OCI-M1 (cell line): Measurements from ENCODE around the gene GAL3ST2.
"Not testable (repeated sequence)": the region's sequence is repeated elsewhere in the genome, so short reads cannot be mapped to it uniquely, and the experiment has no call there.

Experiments
- DNase-seq: peaks from one replicate; lab custom pipeline; 2025; lab: John Stamatoyannopoulos, UW

GAL3ST2 gene

DNA sequence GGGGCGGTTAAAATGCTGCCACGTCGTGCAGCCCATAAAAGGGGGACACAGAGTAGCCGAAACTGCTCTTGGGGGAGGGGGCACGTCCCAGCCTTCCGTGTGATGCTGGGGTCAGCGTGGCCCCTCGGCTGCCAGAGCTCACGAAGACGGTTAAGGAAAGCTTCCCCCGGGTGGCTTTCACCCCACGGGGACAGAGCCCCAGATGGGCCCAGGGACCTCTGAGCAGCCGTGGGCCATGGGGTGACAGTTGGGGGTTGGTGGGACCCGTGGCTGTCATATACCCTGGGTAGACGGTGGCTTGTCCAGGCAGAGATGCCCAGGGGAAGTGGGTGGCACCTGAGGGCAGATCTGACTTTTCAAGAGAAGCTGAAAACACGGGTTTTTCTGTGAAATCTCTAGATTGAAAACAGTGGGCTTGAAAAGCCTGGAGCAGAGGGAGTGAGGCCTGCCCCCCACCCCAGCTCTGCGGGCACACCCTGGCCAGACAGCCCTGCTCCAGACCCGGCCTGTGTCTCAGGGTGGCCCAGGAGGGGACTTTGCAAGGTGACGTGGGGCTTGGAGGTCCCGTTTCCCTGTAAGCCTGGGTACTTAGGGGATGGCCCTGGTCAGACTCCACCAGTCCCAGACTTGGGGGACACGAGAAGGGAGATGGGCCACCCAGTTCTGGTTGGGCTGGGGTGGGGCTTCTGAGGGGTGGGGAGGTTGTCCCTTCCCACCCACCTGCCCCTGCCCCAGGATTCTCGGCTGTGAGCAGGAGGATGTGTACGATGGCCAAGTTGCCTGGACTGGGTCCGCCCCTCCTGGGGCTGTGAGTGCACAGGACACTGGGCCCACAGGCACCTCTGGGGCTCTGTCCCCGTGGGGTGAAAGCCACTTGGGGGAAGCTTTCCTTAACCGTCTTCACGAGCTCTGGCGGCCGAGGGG is 33.0 kb downstream of the GAL3ST2 start:
- DNase-seq, result no peak

DNA sequence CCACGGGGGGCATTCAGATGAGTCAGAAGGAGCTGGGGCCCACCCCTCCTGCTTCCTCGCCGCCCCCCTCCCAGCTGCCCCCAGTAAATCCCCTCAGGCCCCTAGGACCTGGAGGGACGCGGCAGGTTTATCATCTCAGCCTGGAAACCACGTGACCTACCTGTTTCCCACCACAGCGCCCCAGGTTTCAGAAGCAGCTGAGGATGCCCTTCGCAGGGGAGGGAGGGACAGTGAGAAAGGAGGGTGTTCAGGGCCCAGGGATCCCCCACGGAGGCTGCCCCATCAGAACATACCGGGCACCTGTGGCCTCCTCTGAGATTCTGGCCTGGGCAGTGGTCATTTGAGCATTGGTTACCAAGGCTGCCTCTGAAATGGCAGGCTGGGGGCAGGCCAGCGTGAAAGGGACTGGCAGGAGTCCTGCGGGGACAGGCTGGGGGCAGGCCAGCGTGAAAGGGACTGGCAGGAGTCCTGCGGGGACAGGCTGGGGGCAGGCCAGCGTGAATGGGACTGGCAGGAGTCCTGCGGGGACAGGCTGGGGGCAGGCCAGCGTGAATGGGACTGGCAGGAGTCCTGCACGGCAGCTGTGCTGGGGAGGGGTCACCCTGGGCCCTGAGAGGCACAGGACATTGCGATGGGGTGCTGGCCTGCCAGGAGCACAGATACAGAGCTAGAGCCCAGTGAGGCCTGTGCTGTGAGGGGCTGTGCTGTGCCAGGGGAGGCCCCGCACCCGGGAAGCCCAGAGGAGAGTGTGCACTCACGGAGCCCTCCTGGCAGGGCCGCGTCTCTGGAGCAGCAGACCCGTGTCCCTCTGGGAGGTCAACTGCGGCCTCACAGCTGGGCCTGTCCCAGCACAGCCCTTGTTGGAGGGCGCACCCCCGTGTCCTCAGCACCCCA is 33.9 kb downstream of the GAL3ST2 start:
- no peak for DNase-seq

DNA sequence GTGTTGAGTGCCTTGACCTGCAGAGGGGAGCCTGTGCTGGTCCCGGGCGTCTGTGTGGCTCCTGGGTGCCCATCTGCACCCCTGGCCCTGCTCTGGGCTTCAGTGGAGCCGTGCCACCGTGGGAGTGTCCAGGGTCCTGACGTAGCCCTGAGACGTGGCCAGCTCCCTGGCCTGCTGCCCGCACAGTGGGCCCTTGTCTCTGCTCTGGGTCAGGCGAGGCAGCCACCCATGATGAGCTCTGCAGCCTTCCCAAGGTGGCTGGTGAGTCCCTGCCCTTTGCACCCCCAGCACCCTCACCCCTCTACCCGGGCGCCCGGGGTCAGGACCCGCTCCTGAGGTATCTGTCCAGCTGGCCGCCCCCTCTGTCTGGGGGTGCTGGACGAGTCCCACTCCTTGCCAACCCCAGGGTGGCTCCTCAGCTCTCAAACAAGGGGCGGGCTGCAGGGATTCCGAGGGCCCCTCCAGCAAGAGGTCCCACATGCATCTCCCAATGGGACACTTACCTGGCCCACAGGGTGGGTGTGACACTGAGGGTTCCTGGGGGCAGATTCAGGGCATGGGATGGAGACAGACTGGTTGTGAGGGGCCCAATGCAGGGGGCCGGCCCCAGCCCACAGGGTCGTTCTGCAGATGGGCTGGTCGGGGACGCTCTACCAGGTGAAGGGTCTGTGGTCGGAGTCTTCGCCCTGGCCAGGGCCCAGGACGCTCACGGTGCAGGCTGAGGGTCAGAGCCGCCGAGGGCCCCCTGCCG is 34.8 kb downstream of the GAL3ST2 start:
- no peak for DNase-seq

DNA sequence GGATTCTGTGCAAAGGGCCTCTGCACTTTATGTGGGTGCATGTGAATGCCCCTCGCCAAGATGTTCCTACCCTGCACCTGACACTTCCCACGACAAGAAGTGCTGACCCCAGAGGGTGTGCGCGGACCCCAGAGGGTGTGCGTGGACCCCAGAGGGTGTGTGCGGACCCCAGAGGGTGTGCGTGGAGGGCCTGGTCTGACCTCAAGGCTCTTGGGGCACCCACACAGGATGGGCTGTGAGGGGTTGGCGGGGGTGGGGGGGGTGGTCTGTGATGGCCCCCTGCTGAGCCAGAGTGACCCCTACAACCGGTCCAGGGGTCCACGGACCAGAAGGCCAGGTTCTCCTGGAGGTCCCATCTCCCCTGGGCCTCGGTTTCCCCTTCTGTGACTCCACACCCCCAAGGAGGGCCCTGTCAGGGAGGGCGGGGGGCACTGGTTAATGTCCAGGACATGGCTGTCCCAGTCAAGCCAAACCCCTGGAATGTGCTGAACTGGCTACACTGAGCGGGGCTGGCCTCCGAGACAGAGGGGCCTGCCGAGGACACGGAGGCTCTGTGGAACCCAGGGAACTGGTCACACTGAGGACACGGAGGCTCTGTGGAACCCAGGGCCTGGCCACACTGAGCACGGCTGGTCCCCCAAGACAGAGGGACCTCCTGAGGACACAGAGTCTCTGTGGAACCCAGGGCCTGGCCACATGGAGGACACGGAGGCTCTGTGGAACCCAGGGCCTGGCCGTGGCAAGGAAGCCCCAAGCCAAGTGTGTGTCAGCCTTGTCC is 35.5 kb downstream of the GAL3ST2 start:
- DNase-seq, result no peak

DNA sequence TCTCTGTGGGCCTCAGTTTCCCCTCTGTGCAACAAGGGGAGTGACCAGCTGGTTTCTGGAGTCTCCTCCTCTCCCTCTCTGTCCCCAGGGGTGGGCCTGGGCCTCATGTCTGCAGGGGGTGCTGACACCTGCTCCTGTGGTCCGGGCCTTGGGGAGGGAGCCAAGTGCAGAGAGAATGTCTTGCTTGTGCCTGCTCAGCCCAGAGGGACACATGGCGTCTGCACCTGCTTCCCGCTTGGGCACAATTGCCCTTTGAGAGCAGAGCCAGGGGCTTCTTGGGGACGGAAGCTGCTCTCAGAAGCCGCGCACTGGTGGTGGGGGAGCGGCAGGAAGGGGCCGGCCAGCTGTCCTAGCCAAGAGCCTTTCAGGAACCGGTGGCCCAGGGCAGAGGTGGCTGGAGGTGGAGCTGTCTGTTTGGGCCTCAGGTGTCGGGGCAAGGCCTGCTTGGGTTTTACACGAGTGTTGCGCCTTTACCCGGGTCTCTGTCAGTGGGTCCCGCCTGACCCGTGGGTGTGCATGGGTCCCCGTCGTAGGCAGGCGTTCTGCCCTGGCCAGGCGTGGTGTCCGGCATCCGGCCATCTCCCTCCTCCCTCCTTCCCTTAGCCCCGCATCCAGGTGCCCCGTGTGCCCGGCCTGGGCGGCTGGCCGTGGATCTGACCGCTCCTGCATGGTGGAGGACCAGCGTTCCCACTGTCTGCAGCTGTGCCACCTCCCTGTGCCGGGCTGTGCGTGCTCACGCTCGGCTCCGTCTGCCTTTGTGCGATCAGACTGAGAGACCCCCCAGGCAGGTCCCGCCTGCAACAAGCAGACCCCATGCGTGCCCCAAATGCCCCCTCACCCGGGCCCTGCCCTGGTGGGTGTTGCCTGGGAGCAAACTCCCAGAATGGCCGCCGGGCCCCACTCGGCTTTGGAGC is 36.4 kb downstream of the GAL3ST2 start:
- no peak for DNase-seq

DNA sequence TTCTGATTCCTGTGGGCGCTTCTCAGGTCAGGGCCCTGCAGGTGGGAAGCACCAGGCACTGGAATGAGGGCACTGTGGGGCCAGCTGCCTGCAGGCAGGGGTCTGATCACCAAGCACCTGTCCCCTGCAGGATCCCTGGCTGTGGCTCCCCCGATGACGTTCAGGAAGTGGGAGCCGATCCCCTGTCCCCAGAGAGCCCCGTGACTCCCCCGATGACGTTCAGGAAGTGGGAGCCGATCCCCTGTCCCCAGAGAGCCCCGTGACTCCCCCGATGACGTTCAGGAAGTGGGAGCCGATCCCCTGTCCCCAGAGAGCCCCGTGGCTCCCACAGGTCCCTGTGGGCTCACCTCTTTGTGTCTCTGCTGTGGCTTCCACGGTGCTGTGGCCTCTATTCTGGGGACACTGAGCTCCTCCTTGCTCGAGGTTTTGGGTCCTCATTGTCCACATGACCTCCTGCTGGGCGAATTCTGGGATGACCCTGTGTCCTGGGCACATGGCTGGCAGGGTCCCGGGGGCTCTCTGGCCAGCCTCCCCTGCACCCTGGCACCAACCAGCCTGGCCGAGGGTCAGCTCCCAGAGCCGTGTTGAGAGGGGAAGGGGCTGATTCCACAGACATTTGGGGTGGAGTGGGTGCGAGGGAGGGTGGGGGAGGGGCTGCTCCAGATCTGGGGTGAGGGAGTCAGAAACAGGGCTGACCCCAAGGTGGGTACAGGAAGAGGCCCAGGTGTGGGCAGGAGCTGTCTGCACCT is 37.2 kb downstream of the GAL3ST2 start:
- no peak for DNase-seq

DNA sequence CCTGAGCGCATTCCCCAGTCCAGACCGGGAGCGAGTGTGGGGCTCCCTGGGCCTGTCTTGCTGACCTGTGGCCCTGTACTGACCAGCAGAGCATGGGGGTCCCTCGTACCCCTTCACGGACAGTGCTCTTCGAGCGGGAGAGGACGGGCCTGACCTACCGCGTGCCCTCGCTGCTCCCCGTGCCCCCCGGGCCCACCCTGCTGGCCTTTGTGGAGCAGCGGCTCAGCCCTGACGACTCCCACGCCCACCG is 37.7 kb downstream of the GAL3ST2 start:
- DNase-seq, result no peak

DNA sequence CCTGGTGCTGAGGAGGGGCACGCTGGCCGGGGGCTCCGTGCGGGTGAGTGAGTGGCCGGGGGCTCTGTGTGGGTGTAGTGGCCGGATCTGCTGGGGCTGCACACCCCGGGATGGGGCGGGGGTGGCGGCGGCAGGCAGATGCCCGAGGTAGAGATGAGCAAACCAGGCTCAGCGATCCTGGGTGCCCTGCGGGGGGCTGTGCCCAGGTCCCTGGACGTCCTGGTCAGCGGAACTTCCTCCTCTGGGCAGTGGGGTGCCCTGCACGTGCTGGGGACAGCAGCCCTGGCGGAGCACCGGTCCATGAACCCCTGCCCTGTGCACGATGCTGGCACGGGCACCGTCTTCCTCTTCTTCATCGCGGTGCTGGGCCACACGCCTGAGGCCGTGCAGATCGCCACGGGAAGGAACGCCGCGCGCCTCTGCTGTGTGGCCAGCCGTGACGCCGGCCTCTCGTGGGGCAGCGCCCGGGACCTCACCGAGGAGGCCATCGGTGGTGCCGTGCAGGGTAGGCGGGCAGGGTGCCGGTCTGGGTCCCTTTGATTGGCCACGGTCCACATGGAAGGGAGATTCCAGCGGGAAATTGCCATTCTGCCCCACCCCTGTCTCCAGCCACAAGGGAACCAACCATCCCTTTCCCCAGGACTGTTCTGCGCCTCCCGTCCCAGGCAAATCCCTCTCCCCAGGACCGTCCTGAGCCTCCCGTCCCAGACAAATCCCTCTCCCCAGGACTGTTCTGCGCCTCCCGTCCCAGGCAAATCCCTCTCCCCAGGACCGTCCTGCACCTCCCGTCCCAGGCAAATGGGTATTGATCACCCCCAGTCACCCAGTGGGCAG is 38.2 kb downstream of the GAL3ST2 start:
- DNase-seq, result no peak

DNA sequence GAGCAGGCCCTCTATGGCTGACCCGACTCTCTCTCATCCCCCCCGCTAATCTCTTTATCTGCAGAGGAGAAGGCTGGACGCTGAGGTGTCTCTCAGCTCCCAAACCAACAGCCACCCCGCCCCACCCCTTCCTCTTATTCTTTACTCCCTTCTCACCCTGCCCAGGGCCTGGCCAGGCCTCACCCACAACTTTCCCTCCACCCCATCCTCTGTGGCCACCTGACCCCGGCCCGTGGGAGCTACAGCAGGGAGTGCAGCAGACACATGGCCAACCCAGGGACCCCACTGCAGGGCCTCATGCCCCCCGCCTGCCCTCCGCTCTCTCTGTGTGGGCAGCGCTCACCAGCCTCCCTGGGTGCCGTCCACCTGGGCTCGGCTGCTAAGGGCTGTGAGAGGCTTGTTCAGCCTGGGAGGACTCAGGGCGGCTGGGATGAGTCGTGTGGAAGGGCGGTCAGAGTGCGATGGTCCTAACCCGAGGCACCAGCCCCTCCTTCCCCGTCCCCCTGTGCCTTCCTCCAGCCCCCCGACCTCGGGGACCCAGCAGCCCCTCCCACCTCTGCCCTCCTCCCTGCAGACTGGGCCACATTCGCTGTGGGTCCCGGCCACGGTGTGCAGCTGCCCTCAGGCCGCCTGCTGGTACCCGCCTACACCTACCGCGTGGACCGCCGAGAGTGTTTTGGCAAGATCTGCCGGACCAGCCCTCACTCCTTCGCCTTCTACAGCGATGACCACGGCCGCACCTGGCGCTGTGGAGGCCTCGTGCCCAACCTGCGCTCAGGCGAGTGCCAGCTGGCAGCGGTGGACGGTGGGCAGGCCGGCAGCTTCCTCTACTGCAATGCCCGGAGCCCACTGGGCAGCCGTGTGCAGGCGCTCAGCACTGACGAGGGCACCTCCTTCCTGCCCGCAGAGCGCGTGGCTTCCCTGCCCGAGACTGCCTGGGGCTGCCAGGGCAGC is 39.1 kb downstream of the GAL3ST2 start:
- no peak for DNase-seq

DNA sequence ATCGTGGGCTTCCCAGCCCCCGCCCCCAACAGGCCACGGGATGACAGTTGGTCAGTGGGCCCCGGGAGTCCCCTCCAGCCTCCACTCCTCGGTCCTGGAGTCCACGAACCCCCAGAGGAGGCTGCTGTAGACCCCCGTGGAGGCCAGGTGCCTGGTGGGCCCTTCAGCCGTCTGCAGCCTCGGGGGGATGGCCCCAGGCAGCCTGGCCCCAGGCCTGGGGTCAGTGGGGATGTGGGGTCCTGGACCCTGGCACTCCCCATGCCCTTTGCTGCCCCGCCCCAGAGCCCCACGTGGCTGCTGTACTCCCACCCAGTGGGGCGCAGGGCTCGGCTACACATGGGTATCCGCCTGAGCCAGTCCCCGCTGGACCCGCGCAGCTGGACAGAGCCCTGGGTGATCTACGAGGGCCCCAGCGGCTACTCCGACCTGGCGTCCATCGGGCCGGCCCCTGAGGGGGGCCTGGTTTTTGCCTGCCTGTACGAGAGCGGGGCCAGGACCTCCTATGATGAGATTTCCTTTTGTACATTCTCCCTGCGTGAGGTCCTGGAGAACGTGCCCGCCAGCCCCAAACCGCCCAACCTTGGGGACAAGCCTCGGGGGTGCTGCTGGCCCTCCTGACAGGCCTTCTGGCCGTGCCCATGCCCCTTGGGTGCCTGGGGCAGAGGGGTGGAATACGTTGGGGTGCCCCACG is 40.0 kb downstream of the GAL3ST2 start:
- no peak for DNase-seq

DNA sequence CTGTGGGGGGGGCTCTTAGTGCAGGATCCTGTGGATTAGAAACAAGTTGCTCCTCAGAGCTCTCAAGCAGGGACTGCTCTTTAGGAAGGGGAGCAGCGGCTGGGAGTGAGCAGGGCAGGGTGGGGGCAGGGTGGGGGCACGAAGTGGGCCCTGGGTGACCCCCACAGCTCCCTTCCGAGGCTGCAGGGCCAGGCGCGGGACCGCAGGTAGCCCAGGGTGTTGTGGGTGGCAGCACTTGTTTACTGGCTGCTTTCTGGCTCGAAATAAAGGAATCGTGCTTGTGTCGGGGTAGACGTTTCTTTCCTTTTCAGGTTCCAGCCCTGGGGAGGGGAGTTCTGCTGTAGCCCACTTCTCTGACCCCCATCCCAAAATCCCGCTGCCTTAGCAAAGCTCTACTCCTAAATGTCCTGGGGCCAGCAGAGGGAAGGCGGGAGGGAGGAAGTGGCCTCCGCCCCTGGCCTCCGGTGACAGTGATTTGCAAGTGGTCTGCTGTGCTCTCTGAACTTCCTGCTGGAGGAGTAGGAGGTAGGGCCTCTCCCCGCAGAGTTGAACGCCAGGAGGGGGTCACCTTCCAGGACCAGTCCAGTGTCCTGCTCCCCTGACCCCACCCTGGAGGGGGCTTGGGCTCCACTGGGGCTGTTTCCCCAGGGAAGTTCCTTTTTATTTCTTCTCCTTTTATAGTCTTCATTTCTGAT is 40.7 kb downstream of the GAL3ST2 start:
- DNase-seq, result no peak

DNA sequence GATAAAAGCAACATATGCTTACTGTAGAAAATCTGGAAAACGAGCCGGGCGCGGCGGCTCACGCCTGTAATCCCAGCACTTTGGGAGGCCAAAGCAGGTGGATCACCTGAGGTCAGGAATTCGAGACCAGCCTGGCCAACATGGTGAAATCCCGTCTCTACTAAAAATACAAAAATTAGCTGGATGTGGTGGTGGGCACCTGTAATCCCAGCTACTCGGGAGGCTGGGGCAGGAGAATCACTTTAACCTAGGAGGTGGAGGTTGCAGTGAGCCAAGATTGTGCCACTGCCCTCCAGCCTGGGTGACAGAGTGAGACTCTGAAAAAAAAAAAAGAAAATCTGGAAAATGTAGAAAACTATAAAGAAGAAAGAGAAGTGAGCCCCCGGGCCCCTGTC is 41.2 kb downstream of the GAL3ST2 start:
- not testable (repeated sequence) for DNase-seq

DNA sequence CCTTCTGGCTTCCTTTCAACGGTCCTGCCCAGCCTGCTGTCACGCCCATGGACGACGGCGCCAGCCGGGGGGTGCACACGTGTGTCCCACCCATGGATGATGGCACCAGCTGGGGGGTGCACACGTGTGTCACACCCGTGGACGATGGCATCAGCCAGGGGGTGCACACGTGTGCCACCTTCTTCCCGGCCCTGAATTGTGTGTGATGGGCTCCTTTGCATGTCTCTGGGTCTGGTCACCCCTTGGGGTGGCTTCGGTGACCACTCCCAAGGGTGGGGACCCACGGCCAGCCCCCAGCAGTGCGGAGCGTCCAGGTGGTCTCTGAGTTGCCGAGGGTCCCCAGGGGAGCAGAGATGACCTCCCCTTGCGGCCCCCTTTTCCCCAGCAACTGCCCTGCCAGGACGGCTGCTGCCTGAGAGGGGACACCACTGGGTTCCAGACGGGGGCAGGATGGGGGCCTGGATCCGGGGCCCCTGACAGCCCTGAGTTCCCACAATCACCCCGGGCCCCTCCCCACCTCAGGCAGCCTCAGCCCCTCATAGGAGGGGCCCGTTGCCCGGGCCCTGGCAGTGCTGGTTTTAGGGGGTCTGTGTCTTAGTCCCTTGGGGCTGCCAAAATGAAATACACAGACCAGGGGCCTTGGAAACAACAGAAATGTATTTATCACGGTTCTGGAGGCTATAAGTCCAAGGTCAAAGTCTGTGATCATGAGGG is 41.8 kb downstream of the GAL3ST2 start:
- DNase-seq, result no peak

DNA sequence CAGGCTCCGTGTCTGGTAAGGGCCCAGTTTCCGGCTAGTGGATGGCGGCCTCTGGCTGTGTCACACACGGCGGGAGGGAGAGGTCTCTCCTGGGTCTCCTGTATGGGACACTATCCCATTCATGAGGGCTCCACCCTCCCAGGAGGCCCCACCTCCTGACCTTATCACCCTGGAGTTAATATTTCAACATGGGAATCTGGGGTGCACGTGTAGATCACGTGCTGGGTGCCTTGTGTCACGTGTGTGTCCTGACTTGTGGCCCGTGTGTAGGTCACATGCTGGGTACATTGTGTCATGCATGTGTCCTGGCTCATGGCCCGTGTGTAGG is 42.3 kb downstream of the GAL3ST2 start:
- DNase-seq, result no peak

DNA sequence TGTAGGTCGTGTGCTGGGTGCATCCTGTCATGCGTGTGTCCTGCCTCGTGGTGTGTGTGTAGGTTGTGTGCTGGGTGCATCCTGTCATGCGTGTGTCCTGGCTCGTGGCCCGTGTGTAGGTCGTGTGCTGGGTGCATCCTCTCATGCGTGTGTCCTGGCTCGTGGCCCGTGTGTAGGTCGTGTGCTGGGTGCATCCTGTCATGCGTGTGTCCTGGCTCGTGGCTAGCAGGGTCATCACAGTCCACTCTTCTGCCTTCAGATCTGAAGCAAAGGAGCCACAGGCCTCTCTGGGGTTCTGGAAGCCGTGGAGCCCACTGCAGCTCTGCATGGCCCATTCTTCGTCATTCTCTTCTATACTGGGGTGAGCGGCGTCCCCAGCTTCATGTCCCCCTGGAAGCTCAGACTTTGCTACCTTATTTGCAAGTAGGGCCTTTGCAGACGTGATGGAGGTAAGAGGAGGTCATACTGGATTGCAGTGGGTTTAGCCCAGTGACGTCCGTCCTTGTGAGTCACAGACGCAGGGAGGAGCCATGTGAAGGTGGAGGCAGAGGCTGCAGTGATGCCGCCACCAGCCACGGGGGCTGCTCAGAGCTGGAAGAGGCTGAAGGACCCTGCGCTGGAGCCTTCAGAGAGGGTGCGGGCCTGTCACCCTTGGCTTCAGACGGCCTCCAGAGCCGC is 43.5 kb downstream of the GAL3ST2 start:
- DNase-seq, result not testable (repeated sequence)
